Measurements from ENCODE around the gene CDC73. TPM values are rescaled to one million over a fixed set of nuclear protein-coding genes. Genes with fewer than 3 reads are reported as not detected.
"Not testable (repeated sequence)": the region's sequence is repeated elsewhere in the genome, so short reads cannot be mapped to it uniquely, and the experiment has no call there.

Gene CDC73
- total RNA-seq, 1 donor from 2014 or later = 54.4 TPM

GRCh38 chr1:193113992-193114332 lies 7.9 kb upstream of the CDC73 start:
- DNase-seq (ENCODE audit: low read depth) = no peak

GRCh38 chr1:193114485-193115095 lies 7.2 kb upstream of the CDC73 start:
- no peak for DNase-seq (ENCODE audit: low read depth)

- peak; percentile 100 for DNase-seq (ENCODE audit: low read depth)
These were observed 6.1 kb upstream of the CDC73 start for GRCh38 chr1:193115629-193116227.

- not testable (repeated sequence) for DNase-seq (ENCODE audit: low read depth)
These were observed 4.7 kb upstream of the CDC73 start for GRCh38 chr1:193117167-193117566.

- DNase-seq (ENCODE audit: low read depth) = no peak
These were observed 3.6 kb upstream of the CDC73 start for GRCh38 chr1:193118194-193118593.

GRCh38 chr1:193118803-193119730 lies 2.8 kb upstream of the CDC73 start:
- DNase-seq (ENCODE audit: low read depth) = no peak

- DNase-seq (ENCODE audit: low read depth) = no peak
These were observed 1.1 kb upstream of the CDC73 start for GRCh38 chr1:193120604-193121166.

- no peak for DNase-seq (ENCODE audit: low read depth)
These were observed 1.9 kb downstream of the CDC73 start for GRCh38 chr1:193123751-193124150.

- DNase-seq (ENCODE audit: low read depth) = no peak
These were observed 3.5 kb downstream of the CDC73 start for GRCh38 chr1:193125369-193125768.

- DNase-seq (ENCODE audit: low read depth) = no peak
These were observed 9.5 kb downstream of the CDC73 start for GRCh38 chr1:193131266-193131860.

- DNase-seq (ENCODE audit: low read depth) = no peak
These were observed 18.4 kb downstream of the CDC73 start for GRCh38 chr1:193140254-193140653.

- DNase-seq (ENCODE audit: low read depth) = no peak
These were observed 20.0 kb downstream of the CDC73 start for GRCh38 chr1:193141804-193142203.

GRCh38 chr1:193142409-193142808 lies 20.6 kb downstream of the CDC73 start:
- no peak for DNase-seq (ENCODE audit: low read depth)

GRCh38 chr1:193143285-193143684 lies 21.5 kb downstream of the CDC73 start:
- DNase-seq (ENCODE audit: low read depth) = peak; percentile 29

GRCh38 chr1:193144361-193144938 lies 22.6 kb downstream of the CDC73 start:
- no peak for DNase-seq (ENCODE audit: low read depth)

- no peak for DNase-seq (ENCODE audit: low read depth)
These were observed 23.2 kb downstream of the CDC73 start for GRCh38 chr1:193144999-193145398.

- DNase-seq (ENCODE audit: low read depth) = peak; percentile 48
These were observed 34.4 kb downstream of the CDC73 start for GRCh38 chr1:193156117-193156821.

- no peak for DNase-seq (ENCODE audit: low read depth)
These were observed 35.0 kb downstream of the CDC73 start for GRCh38 chr1:193156822-193157142.

GRCh38 chr1:193157360-193157759 lies 35.5 kb downstream of the CDC73 start:
- no peak for DNase-seq (ENCODE audit: low read depth)

- DNase-seq (ENCODE audit: low read depth) = no peak
These were observed 54.3 kb downstream of the CDC73 start for GRCh38 chr1:193176113-193176512.

- no peak for DNase-seq (ENCODE audit: low read depth)
These were observed 55.0 kb downstream of the CDC73 start for GRCh38 chr1:193176788-193177187.
